Measurements from ENCODE around the gene ARAP2.

DNA sequence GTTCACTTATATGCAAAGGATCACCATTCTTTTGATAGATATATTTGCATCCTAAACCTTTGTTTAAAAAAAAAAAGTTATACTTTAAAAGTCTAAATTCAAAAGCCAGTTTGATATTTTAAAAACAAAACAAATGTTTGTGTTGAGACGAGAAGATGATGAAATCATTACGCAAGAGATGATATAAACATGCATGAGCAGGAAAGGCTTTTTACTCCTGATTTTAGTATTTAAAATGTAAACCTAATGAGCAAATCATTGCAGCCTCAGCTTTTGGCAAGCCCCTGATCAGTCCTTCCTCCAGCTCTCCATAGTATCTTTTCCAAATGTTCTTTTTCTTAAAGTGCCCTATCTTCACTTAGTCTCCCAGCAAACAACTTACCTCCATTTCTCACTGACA, 115.6 kb downstream of the ARAP2 start:
- no peak for TF ChIP-seq TAF1 (IDR thresholded peaks at IDR 0.05; ENCODE audit: borderline replicate concordance, low read depth, low read length)
- no peak for TF ChIP-seq POLR2A (IDR thresholded peaks at IDR 0.05; ENCODE audit: low read depth, low read length)
